GM23248 (cell line): ENCODE results near the gene PPBP. TPM values are rescaled to one million over a fixed set of nuclear protein-coding genes. Genes with fewer than 3 reads are reported as not detected.

Experiments
- DNase-seq: peaks from one replicate; pipeline ENCODE4 v3.0.0-alpha.2; 2015
- H2AFZ ChIP-seq: fragments of 200-600 bp; sonication (generic); 2 replicates; pipeline ENCODE4 v1.6.1; 2016; ENCODE audit warnings: antibody characterized with exemption
- H3F3A ChIP-seq: fragments of 200-600 bp; sonication (generic); 2 replicates; pipeline ENCODE4 v1.6.1; 2016; ENCODE audit warnings: mild to moderate bottlenecking, antibody characterized with exemption, mixed run types; ENCODE audit not compliant: insufficient read depth
- H3K27ac ChIP-seq: fragments of 200-600 bp; sonication (generic); 2 replicates; pipeline ENCODE4 v1.5.1; 2016; ENCODE audit warnings: mild to moderate bottlenecking
- H3K27me3 ChIP-seq: fragments of 200-600 bp; sonication (generic); replicated peaks from 2 replicates; pipeline ENCODE4 v1.6.1; 2016; ENCODE audit warnings: mild to moderate bottlenecking; ENCODE audit not compliant: insufficient read depth
- H3K36me3 ChIP-seq: fragments of 200-600 bp; sonication (generic); 2 replicates; pipeline ENCODE4 v1.6.1; 2016; ENCODE audit warnings: low read depth, mild to moderate bottlenecking
- H3K4me1 ChIP-seq: fragments of 200-600 bp; sonication (generic); 2 replicates; pipeline ENCODE4 v1.6.1; 2016; ENCODE audit warnings: mild to moderate bottlenecking; ENCODE audit not compliant: insufficient read depth
- H3K4me2 ChIP-seq: fragments of 200-600 bp; sonication (generic); one replicate; pipeline ENCODE4 v1.6.1; 2016; ENCODE audit warnings: mild to moderate bottlenecking; ENCODE audit not compliant: unreplicated experiment
- H3K4me3 ChIP-seq: fragments of 200-600 bp; sonication (generic); 2 replicates; pipeline ENCODE4 v1.5.1; 2016; ENCODE audit warnings: mild to moderate bottlenecking
- H3K79me2 ChIP-seq: fragments of 200-600 bp; sonication (generic); 2 replicates; pipeline ENCODE4 v1.6.1; 2016; ENCODE audit warnings: mild to moderate bottlenecking; ENCODE audit not compliant: insufficient read depth
- H3K9ac ChIP-seq: fragments of 200-600 bp; sonication (generic); 2 replicates; pipeline ENCODE4 v1.6.1; 2016; ENCODE audit warnings: mild to moderate bottlenecking
- H3K9me2 ChIP-seq: fragments of 200-600 bp; sonication (generic); 2 replicates; pipeline ENCODE4 v1.6.1; 2016; ENCODE audit warnings: mixed run types, mild to moderate bottlenecking, moderate library complexity; ENCODE audit not compliant: insufficient read depth
- H3K9me3 ChIP-seq: fragments of 200-600 bp; sonication (generic); one replicate; pipeline ENCODE4 v1.6.1; 2017; ENCODE audit warnings: low read depth
- H4K20me1 ChIP-seq: fragments of 200-600 bp; sonication (generic); 2 replicates; pipeline ENCODE4 v1.6.0; 2016; ENCODE audit not compliant: insufficient read depth
- EZH2 ChIP-seq: fragments of 200-600 bp; sonication (generic); IDR thresholded peaks from 2 replicates; pipeline ENCODE4 v1.6.1; 2018; ENCODE audit warnings: antibody characterized with exemption, mild to moderate bottlenecking; ENCODE audit not compliant: insufficient read depth, poor library complexity, severe bottlenecking
- EZH2phosphoT487 ChIP-seq: fragments of 200-600 bp; sonication (generic); IDR thresholded peaks from 2 replicates; pipeline ENCODE4 v1.6.1; 2018; ENCODE audit warnings: antibody characterized with exemption, moderate library complexity, mild to moderate bottlenecking, low read depth; ENCODE audit not compliant: insufficient read depth
- WGBS, 2 experiments: methylation state at CpG; one replicate each; pipeline ENCODE4 v1.1.6; 2015 to 2017; ENCODE audit warnings: low lambda C conversion rate in 2 of 2, low coverage in 1 of 2; ENCODE audit errors: missing lambda C conversion rate in 2 of 2; 5-methylcytosine and 5-hydroxymethylcytosine counted together
- in situ Hi-C: fragments of 300-500 bp; cut with MboI; formaldehyde crosslinking; loops from 2 replicates; pipeline ENCODE4 v1.15.0; 2020
- polyA plus RNA-seq: library from polyadenylated mRNA; unstranded; fragments of >200 nt; fragmentation: Nextera tagmentation; extraction: Ambion mirVana; gene quantifications from 2 replicates; pipeline ENCODE4 v1.2.1, GENCODE V29; 2016
- total RNA-seq: library from RNA; depleted of rRNA; stranded (reverse); fragments of >200 nt; shearing (Covaris generic); gene quantifications from 2 replicates; pipeline ENCODE4 v1.2.3, GENCODE V29; 2014

PPBP gene
- total and polyA plus RNA-seq, 2 experiments from 2014 or later, result not detected

GRCh38 chr4:74031576-74031975 is 43.6 kb upstream of the PPBP start:
- H4K20me1 ChIP-seq, result no peaks in the 10 kb centered on the region
- no peaks in the 10 kb centered on the region for H3K9me2 ChIP-seq
- no peaks in the 10 kb centered on the region for H3K27me3 ChIP-seq
- no peak for DNase-seq
- H3K9ac ChIP-seq, result no peak overlapping the region
- peaks cover 17% of the 10 kb centered on the region; the same call in 1 of the 2 replicates for H3F3A ChIP-seq
- no peak overlapping the region for H3K27ac ChIP-seq
- in situ Hi-C loops, result no loop called here
- H3K4me2 ChIP-seq, result no peak overlapping the region
- peaks cover 18% of the 10 kb centered on the region for H3K4me1 ChIP-seq
- H3K9me3 ChIP-seq, result no peaks in the 10 kb centered on the region
- TF ChIP-seq EZH2, result no peak
- no peak for TF ChIP-seq EZH2phosphoT487
- no peak overlapping the region for H2AFZ ChIP-seq
- no peaks in the 10 kb centered on the region for H3K36me3 ChIP-seq
- no peaks in the 10 kb centered on the region for H3K79me2 ChIP-seq
- H3K4me3 ChIP-seq, result no peak overlapping the region

- no peak overlapping the region for H3K4me3 ChIP-seq
- H3K36me3 ChIP-seq, result no peaks in the 10 kb centered on the region
- no peak overlapping the region for H3K9ac ChIP-seq
- no peaks in the 10 kb centered on the region for H3K9me2 ChIP-seq
- in situ Hi-C loops, result no loop called here
- no peaks in the 10 kb centered on the region for H3K9me3 ChIP-seq
- H3K4me1 ChIP-seq, result peaks cover 18% of the 10 kb centered on the region
- no peaks in the 10 kb centered on the region for H3K79me2 ChIP-seq
- no peak for DNase-seq
- no peaks in the 10 kb centered on the region for H3K27me3 ChIP-seq
- H4K20me1 ChIP-seq, result no peaks in the 10 kb centered on the region
- H3K27ac ChIP-seq, result no peak overlapping the region
- TF ChIP-seq EZH2, result no peak
- TF ChIP-seq EZH2phosphoT487, result no peak
- H3F3A ChIP-seq, result peaks cover 17% of the 10 kb centered on the region; the same call in 1 of the 2 replicates
- H3K4me2 ChIP-seq, result no peak overlapping the region
- no peak overlapping the region for H2AFZ ChIP-seq
Measured at GRCh38 chr4:74030285-74030684, 42.3 kb upstream of the PPBP start.

- peaks cover 11% of the 10 kb centered on the region for H3K4me1 ChIP-seq
- H2AFZ ChIP-seq, result no peak overlapping the region
- 38 to 57% methylated on average over 1 of the region's 1 CpG for WGBS, 2 experiments
- no peak overlapping the region for H3K9ac ChIP-seq
- H3K27me3 ChIP-seq, result no peaks in the 10 kb centered on the region
- H3K9me2 ChIP-seq, result no peaks in the 10 kb centered on the region
- H3K36me3 ChIP-seq, result no peaks in the 10 kb centered on the region
- no peak for TF ChIP-seq EZH2
- TF ChIP-seq EZH2phosphoT487, result no peak
- no peak overlapping the region for H3K27ac ChIP-seq
- H4K20me1 ChIP-seq, result no peaks in the 10 kb centered on the region
- H3F3A ChIP-seq, result peaks cover 10% of the 10 kb centered on the region; the same call in 1 of the 2 replicates
- H3K9me3 ChIP-seq, result no peaks in the 10 kb centered on the region
- no peak overlapping the region for H3K4me2 ChIP-seq
- in situ Hi-C loops, result no loop called here
- no peak for DNase-seq
- no peak overlapping the region for H3K4me3 ChIP-seq
- H3K79me2 ChIP-seq, result no peaks in the 10 kb centered on the region
Measured at GRCh38 chr4:74028504-74028903, 40.5 kb upstream of the PPBP start.

- Histone ChIP-seq H3K27ac (no peak overlapping the region), H2AFZ (no peak overlapping the region), H3K4me3 (no peak overlapping the region), H3K79me2 (no peaks in the 10 kb centered on the region), H3K9me2 (no peaks in the 10 kb centered on the region), H3K36me3 (no peaks in the 10 kb centered on the region), H3K27me3 (no peaks in the 10 kb centered on the region), H3F3A (no peaks in the 10 kb centered on the region), H4K20me1 (no peaks in the 10 kb centered on the region), H3K4me1 (no peaks in the 10 kb centered on the region), H3K9ac (no peak overlapping the region), H3K9me3 (no peaks in the 10 kb centered on the region), H3K4me2 (no peak overlapping the region)
- in situ Hi-C loops, result no loop called here
- no peak for TF ChIP-seq EZH2phosphoT487
- no peak for TF ChIP-seq EZH2
- WGBS, 2 experiments, result 49 to 54% methylated on average over 2 of the region's 2 CpGs
- DNase-seq, result no peak
Measured at GRCh38 chr4:74023709-74024108, 35.7 kb upstream of the PPBP start.

GRCh38 chr4:74021601-74022000 is 33.6 kb upstream of the PPBP start:
- Histone ChIP-seq H2AFZ (no peak overlapping the region), H3K9me2 (no peaks in the 10 kb centered on the region), H3K36me3 (no peaks in the 10 kb centered on the region), H3K27me3 (no peaks in the 10 kb centered on the region), H3K4me3 (no peak overlapping the region), H3K9me3 (no peaks in the 10 kb centered on the region), H3K79me2 (no peaks in the 10 kb centered on the region), H3K4me1 (no peaks in the 10 kb centered on the region), H3K4me2 (no peak overlapping the region), H3K9ac (no peak overlapping the region), H3F3A (no peaks in the 10 kb centered on the region), H3K27ac (no peak overlapping the region), H4K20me1 (no peaks in the 10 kb centered on the region)
- WGBS, 2 experiments, result 48 to 66% methylated on average over 2 of the region's 2 CpGs
- no peak for TF ChIP-seq EZH2
- no peak for TF ChIP-seq EZH2phosphoT487
- in situ Hi-C loops, result no loop called here
- DNase-seq, result no peak
